MV-4-11 (cell line): ENCODE results near the gene NEK2.
"Not testable (repeated sequence)": the region's sequence is repeated elsewhere in the genome, so short reads cannot be mapped to it uniquely, and the experiment has no call there.

Experiments used
- DNase-seq: peaks from one replicate; lab custom pipeline; 2025; lab: John Stamatoyannopoulos, UW

The NEK2 gene

GRCh38 chr1:211632808-211633523 is 42.5 kb downstream of the NEK2 start:
- peak; percentile 28 for DNase-seq

GRCh38 chr1:211632117-211632807 is 43.2 kb downstream of the NEK2 start:
- peak; percentile 20 for DNase-seq

GRCh38 chr1:211631168-211631567 is 44.3 kb downstream of the NEK2 start:
- DNase-seq, result no peak

- DNase-seq, result no peak
These were observed 45.0 kb downstream of the NEK2 start for GRCh38 chr1:211630236-211631081.

GRCh38 chr1:211628417-211628816 is 47.0 kb downstream of the NEK2 start:
- DNase-seq, result no peak

- no peak for DNase-seq
These were observed 48.2 kb downstream of the NEK2 start for GRCh38 chr1:211627259-211627658.

- DNase-seq, result not testable (repeated sequence)
These were observed 49.6 kb downstream of the NEK2 start for GRCh38 chr1:211625866-211626265.

- peak; percentile 69 for DNase-seq
These were observed 50.4 kb downstream of the NEK2 start for GRCh38 chr1:211625040-211625439.

GRCh38 chr1:211623515-211623914 is 51.9 kb downstream of the NEK2 start:
- no peak for DNase-seq

GRCh38 chr1:211621447-211622198 is 53.8 kb downstream of the NEK2 start:
- DNase-seq, result no peak

GRCh38 chr1:211620097-211620496 is 55.3 kb downstream of the NEK2 start:
- no peak for DNase-seq

GRCh38 chr1:211619033-211619996 is 56.1 kb downstream of the NEK2 start:
- DNase-seq, result no peak

- DNase-seq, result no peak
These were observed 58.5 kb downstream of the NEK2 start for GRCh38 chr1:211616965-211617297.

GRCh38 chr1:211616231-211616964 is 59.0 kb downstream of the NEK2 start:
- no peak for DNase-seq

- no peak for DNase-seq
These were observed 60.8 kb downstream of the NEK2 start for GRCh38 chr1:211614615-211615014.

GRCh38 chr1:211613951-211614350 is 61.5 kb downstream of the NEK2 start:
- DNase-seq, result no peak

GRCh38 chr1:211613108-211613947 is 62.1 kb downstream of the NEK2 start:
- peak; percentile 95 for DNase-seq

GRCh38 chr1:211612786-211613107 is 62.7 kb downstream of the NEK2 start:
- DNase-seq, result no peak
